OCI-LY3 (cell line): ENCODE data around the gene IGFBPL1.

Source experiments
- CTCF ChIP-seq: fragments of 200-600, 300-600 bp; sonication (generic); IDR thresholded peaks from 2 replicates; pipeline ENCODE4 v1.5.1; 2014; ENCODE audit warnings: antibody characterized with exemption, low read length, low read depth
- EZH2phosphoT487 ChIP-seq: fragments of 200-600 bp; shearing (Covaris generic); IDR thresholded peaks from 2 replicates; pipeline ENCODE4 v1.6.1; 2018; ENCODE audit warnings: antibody characterized with exemption, mixed run types, low read depth

GRCh38 chr9:38451162-38451561 lies 26.9 kb upstream of the IGFBPL1 start:
- TF ChIP-seq CTCF (no peak), EZH2phosphoT487 (no peak)
